Measurements from ENCODE around the gene ZBTB8A. TPM values are rescaled to one million over a fixed set of nuclear protein-coding genes. Genes with fewer than 3 reads are reported as not detected.

The ZBTB8A gene
- polyA plus RNA-seq, 3 donors = 0.08 TPM; not detected in 2

DNA sequence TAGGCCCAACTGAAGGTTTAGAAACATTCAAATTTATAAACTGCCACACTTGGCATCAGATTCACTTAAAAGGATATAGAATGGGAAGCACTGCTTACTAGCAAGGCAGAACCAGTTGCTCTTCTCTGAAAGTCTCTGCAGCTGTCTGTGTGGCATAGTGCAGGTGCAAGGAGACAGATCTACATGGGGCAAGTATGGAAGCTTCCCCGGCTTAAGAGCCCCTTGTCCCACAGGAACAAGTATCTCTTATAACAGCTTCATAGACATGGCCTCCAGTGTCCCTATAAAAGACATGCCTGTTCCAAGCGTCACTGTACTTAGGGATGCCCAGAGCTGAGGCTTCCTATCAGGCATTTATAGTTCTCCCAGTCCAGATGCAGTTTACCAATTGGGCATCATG lies 47.8 kb upstream of the ZBTB8A start:
- DNase-seq = no peak
- Mint-ChIP-seq H3K4me3 (no peak overlapping the region), H3K36me3 (no peaks in the 10 kb centered on the region), H3K9me3 (no peaks in the 10 kb centered on the region), H3K27ac (no peak overlapping the region), H3K4me1 (peaks cover 5% of the 10 kb centered on the region), H3K27me3 (ENCODE audit: low read depth in 3 of 3) (peaks cover 1 to 10% (median 6%) of the 10 kb centered on the region in 3 donors)
- no peak overlapping the region for H3K4me3 ChIP-seq (replicated peaks in 1 of 3; ENCODE audit: low read depth in 2 of 3, low read length in 3 of 3)
- no peak overlapping the region for H3K4me2 ChIP-seq (replicated peaks; ENCODE audit: extremely low read depth, low read length, poor library complexity, severe bottlenecking)
- H3K9ac ChIP-seq (ENCODE audit: insufficient read depth, low read length, poor library complexity, severe bottlenecking) = no peak overlapping the region
- TF ChIP-seq, protein P1, sequence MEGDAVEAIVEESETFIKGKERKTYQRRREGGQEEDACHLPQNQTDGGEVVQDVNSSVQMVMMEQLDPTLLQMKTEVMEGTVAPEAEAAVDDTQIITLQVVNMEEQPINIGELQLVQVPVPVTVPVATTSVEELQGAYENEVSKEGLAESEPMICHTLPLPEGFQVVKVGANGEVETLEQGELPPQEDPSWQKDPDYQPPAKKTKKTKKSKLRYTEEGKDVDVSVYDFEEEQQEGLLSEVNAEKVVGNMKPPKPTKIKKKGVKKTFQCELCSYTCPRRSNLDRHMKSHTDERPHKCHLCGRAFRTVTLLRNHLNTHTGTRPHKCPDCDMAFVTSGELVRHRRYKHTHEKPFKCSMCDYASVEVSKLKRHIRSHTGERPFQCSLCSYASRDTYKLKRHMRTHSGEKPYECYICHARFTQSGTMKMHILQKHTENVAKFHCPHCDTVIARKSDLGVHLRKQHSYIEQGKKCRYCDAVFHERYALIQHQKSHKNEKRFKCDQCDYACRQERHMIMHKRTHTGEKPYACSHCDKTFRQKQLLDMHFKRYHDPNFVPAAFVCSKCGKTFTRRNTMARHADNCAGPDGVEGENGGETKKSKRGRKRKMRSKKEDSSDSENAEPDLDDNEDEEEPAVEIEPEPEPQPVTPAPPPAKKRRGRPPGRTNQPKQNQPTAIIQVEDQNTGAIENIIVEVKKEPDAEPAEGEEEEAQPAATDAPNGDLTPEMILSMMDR (IDR thresholded peaks at IDR 0.05) = no peak
- H3K79me2 ChIP-seq (ENCODE audit: insufficient read depth, low read length) = no peaks in the 10 kb centered on the region
- no peak overlapping the region for H3K27ac ChIP-seq (ENCODE audit: low read depth in 1 of 2, low read length in 2 of 2)
- no peaks in the 10 kb centered on the region for H3K4me1 ChIP-seq (ENCODE audit: control insufficient read depth in 1 of 2, insufficient read depth in 2 of 2, low read length in 2 of 2)
- no peaks in the 10 kb centered on the region for H3K27me3 ChIP-seq (ENCODE audit: control insufficient read depth in 2 of 2, insufficient read depth in 2 of 2, low read length in 2 of 2)
- no peak overlapping the region for H2AFZ ChIP-seq (ENCODE audit: insufficient read depth, low read depth, low read length, poor library complexity, severe bottlenecking)
- H3K9me3 ChIP-seq (replicated peaks in 1 of 2; ENCODE audit: control insufficient read depth in 1 of 2, insufficient read depth in 1 of 2, low read length in 2 of 2) = no peaks in the 10 kb centered on the region
- intact Hi-C loops (cut with micrococcal nuclease) = no loop called here
- H3K36me3 ChIP-seq (replicated peaks in 1 of 2; ENCODE audit: control insufficient read depth in 1 of 2, insufficient read depth in 2 of 2, low read length in 2 of 2) = no peaks in the 10 kb centered on the region
- H4K20me1 ChIP-seq (ENCODE audit: insufficient read depth, low read length) = no peaks in the 10 kb centered on the region
- 92% methylated on average over 2 of the region's 2 CpGs for WGBS (ENCODE audit: insufficient coverage)

DNA sequence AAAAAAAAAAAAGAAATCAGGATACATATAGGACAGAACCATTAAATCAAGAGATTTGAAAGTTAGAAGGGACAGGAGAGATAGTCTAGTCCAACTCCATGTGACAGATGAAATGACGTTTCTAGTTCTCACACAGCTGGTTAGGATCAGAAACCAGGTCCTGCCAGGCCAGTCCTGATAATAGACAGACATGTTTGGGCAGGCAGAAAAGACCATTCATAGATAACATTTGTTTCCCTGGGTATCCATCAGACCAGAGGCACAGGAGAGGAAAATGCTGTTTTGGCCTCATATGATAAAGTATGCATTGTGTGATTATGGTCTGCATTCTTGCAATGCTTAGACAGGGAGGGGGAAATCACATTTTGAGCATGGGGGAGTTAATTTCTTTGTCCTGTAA lies 45.0 kb upstream of the ZBTB8A start:
- Mint-ChIP-seq H3K36me3 (no peaks in the 10 kb centered on the region), H3K27ac (peak overlapping the region in 1 of 7 donors; percentile 13), H3K9me3 (peaks cover 0 to 2% (median 0%) of the 10 kb centered on the region in 7 donors), H3K4me1 (peaks cover 5% of the 10 kb centered on the region), H3K27me3 (ENCODE audit: low read depth in 3 of 3) (peaks cover 2 to 9% (median 5%) of the 10 kb centered on the region in 3 donors), H3K4me3 (no peak overlapping the region)
- Histone ChIP-seq H3K27me3 (ENCODE audit: control insufficient read depth in 2 of 2, insufficient read depth in 2 of 2, low read length in 2 of 2) (no peaks in the 10 kb centered on the region), H3K4me2 (replicated peaks; ENCODE audit: extremely low read depth, low read length, poor library complexity, severe bottlenecking) (no peak overlapping the region), H4K20me1 (ENCODE audit: insufficient read depth, low read length) (no peaks in the 10 kb centered on the region), H3K36me3 (replicated peaks in 1 of 2; ENCODE audit: control insufficient read depth in 1 of 2, insufficient read depth in 2 of 2, low read length in 2 of 2) (no peaks in the 10 kb centered on the region), H2AFZ (ENCODE audit: insufficient read depth, low read depth, low read length, poor library complexity, severe bottlenecking) (no peak overlapping the region), H3K4me1 (ENCODE audit: control insufficient read depth in 1 of 2, insufficient read depth in 2 of 2, low read length in 2 of 2) (no peaks in the 10 kb centered on the region), H3K27ac (ENCODE audit: low read depth in 1 of 2, low read length in 2 of 2) (no peak overlapping the region), H3K4me3 (replicated peaks in 1 of 3; ENCODE audit: low read depth in 2 of 3, low read length in 3 of 3) (no peak overlapping the region), H3K79me2 (ENCODE audit: insufficient read depth, low read length) (no peaks in the 10 kb centered on the region), H3K9ac (ENCODE audit: insufficient read depth, low read length, poor library complexity, severe bottlenecking) (no peak overlapping the region), H3K9me3 (replicated peaks in 1 of 2; ENCODE audit: control insufficient read depth in 1 of 2, insufficient read depth in 1 of 2, low read length in 2 of 2) (no peaks in the 10 kb centered on the region)
- no CpG with 5 or more reads among the region's 1 CpG for WGBS (ENCODE audit: insufficient coverage)
- no peak for DNase-seq
- TF ChIP-seq, protein P1 (IDR thresholded peaks at IDR 0.05) = no peak
- intact Hi-C loops (cut with micrococcal nuclease) = no loop called here
